ENCODE results near the gene NRAP.

The NRAP gene

GRCh38 chr10:113695691-113696090 is 31.9 kb upstream of the NRAP start:
- H3K27ac ChIP-seq (ENCODE audit: low read depth, low read length) = no peak overlapping the region
- H3K9ac ChIP-seq (ENCODE audit: low read depth, low read length) = no peak overlapping the region
- H3K4me3 ChIP-seq (ENCODE audit: low read depth, low read length) = no peak overlapping the region
- H3K27me3 ChIP-seq (ENCODE audit: control insufficient read depth, insufficient read depth, low read length) = no peaks in the 10 kb centered on the region
- H3K9me3 ChIP-seq (ENCODE audit: control insufficient read depth, insufficient read depth, low read length) = no peaks in the 10 kb centered on the region
- H3K36me3 ChIP-seq (ENCODE audit: control insufficient read depth, insufficient read depth, low read length) = no peaks in the 10 kb centered on the region; the same call in 1 of the 2 replicates
- H3K4me1 ChIP-seq (ENCODE audit: control insufficient read depth, insufficient read depth, low read length) = peaks cover 8% of the 10 kb centered on the region; the same call in 1 of the 2 replicates

GRCh38 chr10:113693348-113693747 is 29.5 kb upstream of the NRAP start:
- no peak overlapping the region for H3K4me3 ChIP-seq (ENCODE audit: low read depth, low read length)
- no peak overlapping the region for H3K9ac ChIP-seq (ENCODE audit: low read depth, low read length)
- peaks cover 16% of the 10 kb centered on the region for H3K4me1 ChIP-seq (ENCODE audit: control insufficient read depth, insufficient read depth, low read length)
- no peaks in the 10 kb centered on the region for H3K9me3 ChIP-seq (ENCODE audit: control insufficient read depth, insufficient read depth, low read length)
- H3K27ac ChIP-seq (ENCODE audit: low read depth, low read length) = no peak overlapping the region
- no peaks in the 10 kb centered on the region for H3K27me3 ChIP-seq (ENCODE audit: control insufficient read depth, insufficient read depth, low read length)
- no peaks in the 10 kb centered on the region for H3K36me3 ChIP-seq (ENCODE audit: control insufficient read depth, insufficient read depth, low read length)

- H3K36me3 ChIP-seq (ENCODE audit: control insufficient read depth, insufficient read depth, low read length) = no peaks in the 10 kb centered on the region
- H3K9me3 ChIP-seq (ENCODE audit: control insufficient read depth, insufficient read depth, low read length) = no peaks in the 10 kb centered on the region
- H3K27ac ChIP-seq (ENCODE audit: low read depth, low read length) = no peak overlapping the region
- peaks cover 16% of the 10 kb centered on the region for H3K4me1 ChIP-seq (ENCODE audit: control insufficient read depth, insufficient read depth, low read length)
- no peak overlapping the region for H3K9ac ChIP-seq (ENCODE audit: low read depth, low read length)
- H3K4me3 ChIP-seq (ENCODE audit: low read depth, low read length) = no peak overlapping the region
- H3K27me3 ChIP-seq (ENCODE audit: control insufficient read depth, insufficient read depth, low read length) = no peaks in the 10 kb centered on the region
Observed at GRCh38 chr10:113692271-113692670, 28.4 kb upstream of the NRAP start.

- Histone ChIP-seq H3K36me3 (ENCODE audit: control insufficient read depth, insufficient read depth, low read length) (no peaks in the 10 kb centered on the region), H3K27me3 (ENCODE audit: control insufficient read depth, insufficient read depth, low read length) (no peaks in the 10 kb centered on the region), H3K9ac (ENCODE audit: low read depth, low read length) (no peak overlapping the region), H3K9me3 (ENCODE audit: control insufficient read depth, insufficient read depth, low read length) (no peaks in the 10 kb centered on the region), H3K27ac (ENCODE audit: low read depth, low read length) (no peak overlapping the region), H3K4me3 (ENCODE audit: low read depth, low read length) (no peak overlapping the region), H3K4me1 (ENCODE audit: control insufficient read depth, insufficient read depth, low read length) (peaks cover 16% of the 10 kb centered on the region)
Observed at GRCh38 chr10:113691381-113691780, 27.5 kb upstream of the NRAP start.

- Histone ChIP-seq H3K27me3 (ENCODE audit: control insufficient read depth, insufficient read depth, low read length) (no peaks in the 10 kb centered on the region), H3K9ac (ENCODE audit: low read depth, low read length) (no peak overlapping the region), H3K9me3 (ENCODE audit: control insufficient read depth, insufficient read depth, low read length) (no peaks in the 10 kb centered on the region), H3K27ac (ENCODE audit: low read depth, low read length) (no peak overlapping the region), H3K4me1 (ENCODE audit: control insufficient read depth, insufficient read depth, low read length) (peaks cover 16% of the 10 kb centered on the region), H3K4me3 (ENCODE audit: low read depth, low read length) (no peak overlapping the region), H3K36me3 (ENCODE audit: control insufficient read depth, insufficient read depth, low read length) (no peaks in the 10 kb centered on the region)
Observed at GRCh38 chr10:113690749-113691148, 26.9 kb upstream of the NRAP start.

GRCh38 chr10:113689574-113689973 is 25.7 kb upstream of the NRAP start:
- no peak overlapping the region for H3K4me3 ChIP-seq (ENCODE audit: low read depth, low read length)
- no peaks in the 10 kb centered on the region for H3K27me3 ChIP-seq (ENCODE audit: control insufficient read depth, insufficient read depth, low read length)
- H3K4me1 ChIP-seq (ENCODE audit: control insufficient read depth, insufficient read depth, low read length) = peaks cover 16% of the 10 kb centered on the region
- H3K27ac ChIP-seq (ENCODE audit: low read depth, low read length) = no peak overlapping the region
- no peak overlapping the region for H3K9ac ChIP-seq (ENCODE audit: low read depth, low read length)
- no peaks in the 10 kb centered on the region for H3K9me3 ChIP-seq (ENCODE audit: control insufficient read depth, insufficient read depth, low read length)
- no peaks in the 10 kb centered on the region for H3K36me3 ChIP-seq (ENCODE audit: control insufficient read depth, insufficient read depth, low read length)

- Histone ChIP-seq H3K36me3 (ENCODE audit: control insufficient read depth, insufficient read depth, low read length) (no peaks in the 10 kb centered on the region), H3K4me1 (ENCODE audit: control insufficient read depth, insufficient read depth, low read length) (peaks cover 13% of the 10 kb centered on the region), H3K27ac (ENCODE audit: low read depth, low read length) (no peak overlapping the region), H3K9me3 (ENCODE audit: control insufficient read depth, insufficient read depth, low read length) (no peaks in the 10 kb centered on the region), H3K27me3 (ENCODE audit: control insufficient read depth, insufficient read depth, low read length) (no peaks in the 10 kb centered on the region), H3K9ac (ENCODE audit: low read depth, low read length) (no peak overlapping the region), H3K4me3 (ENCODE audit: low read depth, low read length) (no peak overlapping the region)
Observed at GRCh38 chr10:113689057-113689456, 25.2 kb upstream of the NRAP start.

GRCh38 chr10:113687037-113687436 is 23.2 kb upstream of the NRAP start:
- Histone ChIP-seq H3K27ac (ENCODE audit: low read depth, low read length) (no peak overlapping the region), H3K4me1 (ENCODE audit: control insufficient read depth, insufficient read depth, low read length) (peaks cover 9% of the 10 kb centered on the region), H3K9me3 (ENCODE audit: control insufficient read depth, insufficient read depth, low read length) (no peaks in the 10 kb centered on the region), H3K4me3 (ENCODE audit: low read depth, low read length) (no peak overlapping the region), H3K36me3 (ENCODE audit: control insufficient read depth, insufficient read depth, low read length) (no peaks in the 10 kb centered on the region), H3K27me3 (ENCODE audit: control insufficient read depth, insufficient read depth, low read length) (no peaks in the 10 kb centered on the region), H3K9ac (ENCODE audit: low read depth, low read length) (no peak overlapping the region)

- no peaks in the 10 kb centered on the region for H3K9me3 ChIP-seq (ENCODE audit: control insufficient read depth, insufficient read depth, low read length)
- H3K4me1 ChIP-seq (ENCODE audit: control insufficient read depth, insufficient read depth, low read length) = peaks cover 9% of the 10 kb centered on the region
- no peaks in the 10 kb centered on the region for H3K36me3 ChIP-seq (ENCODE audit: control insufficient read depth, insufficient read depth, low read length)
- H3K9ac ChIP-seq (ENCODE audit: low read depth, low read length) = no peak overlapping the region
- H3K4me3 ChIP-seq (ENCODE audit: low read depth, low read length) = no peak overlapping the region
- H3K27me3 ChIP-seq (ENCODE audit: control insufficient read depth, insufficient read depth, low read length) = peaks cover 5% of the 10 kb centered on the region
- H3K27ac ChIP-seq (ENCODE audit: low read depth, low read length) = no peak overlapping the region
Observed at GRCh38 chr10:113686028-113686427, 22.2 kb upstream of the NRAP start.

GRCh38 chr10:113683300-113683699 is 19.5 kb upstream of the NRAP start:
- Histone ChIP-seq H3K9me3 (ENCODE audit: control insufficient read depth, insufficient read depth, low read length) (no peaks in the 10 kb centered on the region), H3K27me3 (ENCODE audit: control insufficient read depth, insufficient read depth, low read length) (peaks cover 15% of the 10 kb centered on the region), H3K4me3 (ENCODE audit: low read depth, low read length) (no peak overlapping the region), H3K27ac (ENCODE audit: low read depth, low read length) (no peak overlapping the region), H3K9ac (ENCODE audit: low read depth, low read length) (no peak overlapping the region), H3K36me3 (ENCODE audit: control insufficient read depth, insufficient read depth, low read length) (no peaks in the 10 kb centered on the region), H3K4me1 (ENCODE audit: control insufficient read depth, insufficient read depth, low read length) (peaks cover 5% of the 10 kb centered on the region)

GRCh38 chr10:113681533-113682470 is 18.0 kb upstream of the NRAP start:
- Histone ChIP-seq H3K4me1 (ENCODE audit: control insufficient read depth, insufficient read depth, low read length) (peaks cover 5% of the 10 kb centered on the region), H3K36me3 (ENCODE audit: control insufficient read depth, insufficient read depth, low read length) (no peaks in the 10 kb centered on the region), H3K9ac (ENCODE audit: low read depth, low read length) (no peak overlapping the region), H3K4me3 (ENCODE audit: low read depth, low read length) (no peak overlapping the region), H3K27me3 (ENCODE audit: control insufficient read depth, insufficient read depth, low read length) (peaks cover 15% of the 10 kb centered on the region), H3K27ac (ENCODE audit: low read depth, low read length) (no peak overlapping the region), H3K9me3 (ENCODE audit: control insufficient read depth, insufficient read depth, low read length) (no peaks in the 10 kb centered on the region)
